ENCODE results near the gene VMAC.

VMAC gene

GRCh38 chr19:5955636-5955935 is 50.9 kb downstream of the VMAC start:
- no peak for DNase-seq

DNA sequence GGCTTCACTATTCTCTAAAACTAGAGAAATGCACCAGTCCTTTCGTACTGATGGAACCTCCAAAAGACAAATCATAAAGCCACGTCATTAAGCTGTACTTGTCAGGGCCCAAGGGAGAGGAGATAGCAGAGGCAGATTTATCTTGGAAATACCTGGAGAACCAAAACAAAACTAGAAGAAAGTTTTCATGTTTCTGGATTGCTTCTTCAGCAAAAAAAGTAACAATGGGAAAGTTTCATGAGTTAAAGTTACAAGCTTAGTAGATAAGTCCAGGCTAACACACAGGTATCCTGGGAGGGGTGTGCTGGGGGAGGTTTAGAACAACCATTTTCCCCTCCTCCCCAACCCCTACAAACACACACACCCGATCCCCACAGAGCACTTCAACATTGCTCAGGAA is 51.7 kb downstream of the VMAC start:
- no peak for DNase-seq

- no peak for DNase-seq
These were observed 52.1 kb downstream of the VMAC start for GRCh38 chr19:5956728-5957127.

DNA sequence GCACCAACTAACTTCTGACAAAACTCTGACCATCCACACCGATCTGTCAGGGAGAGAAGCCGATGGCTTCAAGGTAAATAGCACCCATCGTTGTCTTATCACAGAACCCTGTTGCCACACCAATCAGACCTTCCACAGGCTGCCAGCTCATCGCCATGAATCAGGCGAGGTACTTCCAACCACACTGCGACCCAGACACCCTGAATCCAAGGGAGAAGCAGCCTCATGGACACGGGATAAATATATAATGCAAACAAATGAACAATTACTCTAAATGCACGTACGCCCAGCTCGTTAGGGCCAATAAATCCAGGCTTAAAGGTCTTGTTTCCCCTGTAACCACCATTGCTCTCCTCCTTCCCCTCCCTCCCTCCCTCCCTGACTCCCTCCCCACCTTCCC is 52.5 kb downstream of the VMAC start:
- no peak for DNase-seq

DNA sequence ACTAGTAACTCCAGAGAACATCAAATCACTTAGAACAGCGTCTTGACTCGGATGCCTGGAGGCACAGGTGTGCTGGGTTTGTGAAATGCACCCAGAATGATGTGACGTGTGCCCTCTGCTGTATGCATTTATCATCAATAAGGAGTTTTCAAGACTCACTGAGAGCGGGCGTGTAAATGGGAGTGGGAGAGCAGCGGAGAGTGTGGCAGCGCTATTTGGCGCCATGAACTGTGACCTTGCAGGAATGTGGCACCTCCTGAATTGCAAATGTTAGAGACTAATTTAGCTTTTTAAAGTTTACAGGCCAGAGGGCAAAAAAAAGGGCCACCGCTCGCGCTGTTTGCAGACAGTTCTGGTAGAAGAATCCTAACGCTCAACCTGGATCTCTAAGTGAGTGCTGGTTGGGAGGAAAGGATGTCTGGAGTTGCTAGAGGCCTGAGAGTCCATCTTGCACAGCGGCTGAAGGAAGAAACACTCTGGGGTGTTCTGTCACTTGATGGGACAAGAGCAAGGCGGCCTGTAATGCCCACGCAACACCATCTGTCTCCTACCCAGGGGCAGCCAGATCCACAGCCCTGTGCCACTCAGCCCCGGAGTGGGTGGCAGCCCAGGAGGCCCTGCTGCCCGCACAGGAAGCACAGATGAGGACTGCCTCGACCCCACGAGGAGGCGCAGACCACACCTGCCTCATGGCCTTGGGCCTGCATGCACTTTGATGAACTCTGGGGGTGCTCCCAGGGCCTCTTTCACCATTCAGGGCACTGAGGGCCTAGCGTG is 53.6 kb downstream of the VMAC start:
- no peak for DNase-seq

- DNase-seq, result no peak
These were observed 54.1 kb downstream of the VMAC start for GRCh38 chr19:5958851-5959122.

DNA sequence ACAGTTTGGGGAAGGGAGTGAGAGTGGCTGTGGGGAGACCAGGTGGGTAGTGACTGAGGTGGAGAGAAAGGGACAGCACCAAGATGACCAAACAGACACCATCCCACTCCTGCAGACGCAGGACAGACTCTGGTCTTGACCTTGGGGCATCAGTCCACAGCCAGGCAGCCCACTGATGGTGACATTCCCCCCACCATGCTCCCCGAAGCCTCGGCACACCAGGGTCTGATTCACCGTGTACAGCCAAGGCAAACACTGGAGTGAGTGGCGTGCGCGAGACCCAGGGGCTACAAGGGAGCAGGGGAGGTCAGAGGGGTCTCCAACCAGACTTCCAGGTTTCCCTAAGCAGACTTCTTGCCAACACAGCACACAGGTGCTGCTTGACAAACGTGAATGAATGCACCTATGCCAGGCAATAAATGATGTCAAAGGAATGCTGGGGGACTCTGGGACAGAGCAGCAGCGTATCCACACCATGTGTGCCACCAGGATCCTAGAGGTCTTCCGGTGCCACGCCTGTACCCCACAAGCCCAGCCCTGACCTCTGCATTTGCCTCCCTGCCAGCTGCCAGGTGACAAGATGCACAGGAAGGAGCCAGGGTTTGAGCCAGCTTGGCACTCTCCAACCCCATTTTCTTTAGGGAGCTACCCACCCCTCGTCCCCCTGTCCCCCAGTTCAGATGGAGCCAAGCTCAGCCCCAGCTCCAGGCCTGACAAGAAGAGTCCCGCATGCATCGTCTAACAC is 54.8 kb downstream of the VMAC start:
- no peak for DNase-seq

Data from DMS 273 treated with DMSO at 0.1 percent for 48 hours (cell line).